HG02588 (cell line): Measurements from ENCODE around the gene RPRD1B.

Experiments
- ATAC-seq: cut with Tn5 transposase; IDR thresholded peaks from one replicate; pipeline ENCODE4 v1.9.1; 2021; ENCODE audit warnings: mild to moderate bottlenecking, moderate library complexity; ENCODE audit not compliant: unreplicated experiment

Gene RPRD1B

DNA sequence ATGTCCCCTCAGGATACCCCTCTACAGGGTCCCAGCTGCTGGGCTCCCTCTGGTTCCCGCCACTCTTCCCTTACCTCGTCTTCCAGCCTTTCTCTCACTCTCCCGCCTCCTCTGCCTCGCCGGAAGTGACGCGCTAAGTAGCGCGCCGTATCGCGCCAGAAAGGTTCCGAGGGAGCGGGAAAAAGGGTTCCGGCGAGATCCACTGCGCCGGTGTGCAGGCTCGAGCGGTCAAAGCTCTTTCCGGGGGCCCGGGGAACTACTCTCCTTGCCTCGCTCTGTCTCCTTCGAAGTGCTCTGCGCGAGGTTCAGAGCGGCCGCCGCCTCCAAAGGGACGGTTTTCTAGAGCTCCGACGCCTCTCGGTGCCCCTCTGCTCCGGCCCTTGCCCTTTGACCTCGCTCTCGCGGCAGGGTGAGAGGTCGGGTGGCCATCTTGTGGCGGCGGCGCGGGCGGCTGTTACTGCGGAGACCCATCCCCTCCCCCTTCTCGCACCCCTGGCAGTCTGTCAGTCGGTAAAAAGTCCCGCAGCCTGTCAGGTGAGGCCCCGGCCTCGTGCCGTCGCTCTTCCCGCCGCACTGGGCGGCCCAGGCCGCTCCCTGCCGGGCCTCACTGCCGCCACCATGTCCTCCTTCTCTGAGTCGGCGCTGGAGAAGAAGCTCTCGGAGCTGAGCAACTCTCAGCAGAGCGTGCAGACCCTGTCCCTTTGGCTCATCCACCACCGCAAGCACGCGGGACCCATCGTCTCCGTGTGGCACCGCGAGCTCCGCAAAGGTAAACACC is at the start of gene RPRD1B, which contains the start of gene TTI1:
Gene RPRD1B (plus strand): TSS at position 417 of the 778 bp plus-strand sequence. CDS start 202 bp downstream, at position 619.
Gene TTI1 (minus strand): TSS at position 127 of the 778 bp plus-strand sequence. CDS start 19,640 bp downstream, outside the sequence.
- ATAC-seq = peak; percentile 83

GRCh38 chr20:37984018-37984785 is 49.3 kb upstream of the RPRD1B start:
- no peak for ATAC-seq

- ATAC-seq = no peak
Observed at GRCh38 chr20:37986044-37986858, 47.3 kb upstream of the RPRD1B start.

DNA sequence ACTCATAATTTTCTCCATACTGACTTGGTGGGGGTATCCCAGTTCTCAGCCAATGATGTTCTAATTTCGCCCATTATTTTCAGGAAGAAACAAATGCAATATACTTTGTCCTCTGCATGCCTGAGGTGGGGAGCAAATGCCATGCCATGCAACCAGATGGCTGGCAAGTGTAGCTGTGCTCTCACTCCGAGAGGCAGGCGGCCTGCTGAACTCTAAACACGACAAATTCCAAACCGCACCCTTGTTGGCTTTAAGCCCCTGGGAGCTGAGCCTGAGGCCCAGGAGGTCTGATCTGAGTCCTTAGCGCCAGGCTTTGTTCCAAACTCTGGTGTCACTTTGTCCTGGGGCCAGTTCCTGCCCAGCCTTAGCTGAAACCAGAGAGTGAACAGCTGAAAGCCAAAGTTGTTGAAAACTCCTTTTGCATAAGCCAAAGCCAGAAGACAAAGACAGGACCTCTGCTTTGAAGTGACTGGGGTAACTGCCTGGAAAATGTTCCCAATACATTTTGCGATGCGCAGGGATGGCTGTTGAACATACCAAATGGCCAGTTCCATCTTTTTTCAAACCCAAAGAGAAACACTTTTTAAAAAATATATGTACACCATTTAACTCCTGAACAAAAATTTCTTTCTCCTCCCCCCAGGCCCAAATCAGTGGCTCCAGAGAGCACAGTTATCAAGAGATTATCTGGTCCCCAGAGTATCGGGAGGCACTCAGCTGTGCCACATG is 46.5 kb upstream of the RPRD1B start:
- no peak for ATAC-seq

DNA sequence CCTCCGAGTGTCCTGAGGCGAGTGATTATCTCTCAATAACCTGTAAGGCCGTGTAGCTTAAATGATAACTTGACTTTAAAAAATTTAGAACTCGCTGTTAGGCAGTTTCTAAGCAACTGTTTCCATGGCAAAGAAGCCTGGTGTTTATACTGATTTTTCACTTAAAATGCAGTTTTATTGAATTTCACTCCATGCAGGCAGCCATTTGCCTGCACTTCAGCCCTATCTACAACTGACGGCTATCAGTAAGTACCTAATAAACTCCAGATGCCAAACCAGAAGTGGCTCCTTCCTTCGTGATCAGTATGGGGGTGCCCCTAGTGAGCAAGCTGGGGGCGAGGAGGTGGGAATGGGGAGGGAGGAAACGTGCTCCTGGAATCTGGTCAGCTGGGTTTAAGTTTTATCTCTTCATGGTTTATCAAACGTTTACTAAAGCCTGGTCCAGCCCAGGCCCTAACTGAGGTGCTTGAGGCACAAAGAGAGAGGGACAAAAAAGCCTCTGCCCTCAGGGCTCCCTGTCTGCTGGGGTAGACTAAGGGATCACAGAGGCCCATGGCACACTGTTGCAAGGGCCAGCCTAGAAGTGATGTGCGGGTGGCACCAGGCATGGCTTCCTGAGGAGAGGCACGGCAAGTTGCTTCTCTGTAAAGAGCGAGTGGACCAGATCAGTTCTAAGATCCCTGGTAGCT is 45.8 kb upstream of the RPRD1B start:
- no peak for ATAC-seq

GRCh38 chr20:37988306-37988954 is 45.1 kb upstream of the RPRD1B start:
- ATAC-seq = no peak

DNA sequence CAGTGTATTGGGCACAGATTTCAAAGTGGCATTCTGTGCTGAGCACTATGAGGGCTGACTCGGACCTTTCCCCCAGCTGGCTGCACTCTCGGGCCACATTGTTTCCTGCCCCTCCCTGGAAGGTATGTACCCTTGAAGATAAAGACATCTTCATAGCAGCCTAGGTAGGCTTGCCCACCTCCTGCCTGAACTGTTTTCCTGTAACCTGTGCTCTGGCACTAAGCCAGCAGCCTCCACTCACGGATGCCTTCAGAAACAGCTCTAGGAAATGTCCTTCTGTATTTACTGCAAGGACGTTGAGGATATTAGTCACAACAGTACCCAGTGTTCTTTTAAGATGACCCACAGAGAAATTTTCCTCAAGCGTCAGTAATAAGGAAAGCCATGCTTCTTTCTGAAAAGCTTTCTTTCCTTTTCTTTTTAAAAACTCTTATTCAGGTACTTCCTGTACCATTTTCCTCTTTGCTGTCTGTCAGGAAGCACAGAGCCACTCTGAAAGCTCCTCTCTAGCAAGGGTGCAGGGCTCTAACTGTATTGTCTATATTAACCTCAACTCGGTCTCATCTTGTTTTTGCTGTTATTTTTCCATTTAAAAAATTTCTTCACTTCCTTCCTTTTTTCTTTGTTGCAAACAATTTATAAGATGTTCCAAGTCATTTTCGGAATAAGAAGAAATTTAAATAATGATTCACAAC is 43.8 kb upstream of the RPRD1B start:
- no peak for ATAC-seq

DNA sequence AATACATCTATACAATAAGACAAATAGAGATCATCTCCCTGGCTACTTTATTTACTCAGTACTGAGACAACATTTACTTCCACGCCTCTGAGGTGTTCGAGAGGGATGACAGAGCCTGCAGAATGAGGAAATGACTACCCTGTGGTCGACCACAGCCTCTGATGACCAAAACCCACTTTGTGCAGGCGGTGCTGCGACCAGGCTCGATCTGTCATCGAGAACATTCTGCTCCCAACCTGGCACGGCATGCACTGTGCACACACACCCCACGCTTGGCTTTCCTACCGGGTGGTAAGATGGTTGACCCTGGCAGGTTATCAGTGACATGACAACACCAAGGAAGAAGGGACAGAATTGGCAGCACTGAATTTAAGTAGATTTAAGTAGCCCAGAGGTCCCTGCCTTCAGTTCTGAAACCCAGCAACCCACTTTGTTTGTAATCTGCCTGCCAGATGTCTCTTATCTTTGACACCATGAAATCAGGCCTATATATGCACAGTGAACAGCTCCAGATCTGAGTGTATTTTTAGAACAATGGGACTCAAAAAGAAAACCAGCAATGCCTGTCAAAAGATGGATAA is 42.9 kb upstream of the RPRD1B start:
- ATAC-seq = peak; percentile 85

GRCh38 chr20:37991157-37991866 is 42.2 kb upstream of the RPRD1B start:
- ATAC-seq = no peak

DNA sequence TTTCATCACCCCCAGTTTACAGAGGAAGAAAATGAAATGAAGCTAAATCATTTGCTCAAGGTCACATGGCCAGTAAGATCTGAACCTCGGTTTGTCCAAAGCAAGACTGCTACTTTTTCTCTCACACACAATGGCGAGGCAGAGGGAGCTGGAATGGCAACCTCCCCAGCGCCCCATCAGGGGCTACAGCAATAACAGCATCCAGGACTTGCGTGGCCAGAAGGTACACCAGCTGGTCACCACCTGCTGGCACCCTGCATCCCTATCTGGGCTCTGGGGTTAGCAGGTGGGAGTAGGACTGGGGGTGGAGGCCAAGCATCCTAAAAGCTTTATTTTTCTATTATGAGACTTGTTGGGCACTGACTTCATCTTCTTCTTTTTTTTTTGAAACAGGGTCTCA is 41.6 kb upstream of the RPRD1B start:
- ATAC-seq = no peak

- ATAC-seq = no peak
Observed at GRCh38 chr20:37992802-37993409, 40.6 kb upstream of the RPRD1B start.

- no peak for ATAC-seq
Observed at GRCh38 chr20:37994512-37994911, 39.0 kb upstream of the RPRD1B start.

- no peak for ATAC-seq
Observed at GRCh38 chr20:37995856-37996605, 37.5 kb upstream of the RPRD1B start.

- ATAC-seq = no peak
Observed at GRCh38 chr20:37997516-37997915, 36.0 kb upstream of the RPRD1B start.

- ATAC-seq = no peak
Observed at GRCh38 chr20:37999526-38000263, 33.9 kb upstream of the RPRD1B start.

DNA sequence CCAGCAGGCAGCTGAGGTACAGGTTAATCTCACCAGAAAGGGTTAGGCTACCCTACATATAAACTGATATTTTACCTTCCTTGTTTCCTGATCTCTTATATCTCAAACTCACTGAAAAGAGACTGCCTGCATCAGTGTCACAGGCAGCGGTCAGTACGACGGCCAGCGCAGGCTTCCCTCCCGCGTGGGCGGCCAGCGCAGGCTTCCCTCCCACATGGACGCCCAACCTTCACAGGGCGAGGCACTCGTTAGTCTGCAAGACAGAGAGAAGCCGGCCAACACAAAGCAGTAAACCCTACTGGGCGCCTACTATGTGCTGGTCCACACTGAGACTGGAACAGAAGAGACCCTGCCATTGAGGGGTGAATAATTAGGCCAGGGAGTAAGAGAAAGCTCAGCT is 33.3 kb upstream of the RPRD1B start:
- no peak for ATAC-seq
